Epithelial cell of esophagus (primary cell): ENCODE data around the gene KIF6.

Source experiments
- DNase-seq: peaks from one replicate; pipeline ENCODE4 v3.0.0; 2010; ENCODE audit warnings: low read depth
- H3K4me3 ChIP-seq: 2 replicates; pipeline ENCODE4 v1.5.1; 2011; ENCODE audit warnings: mild to moderate bottlenecking, low read length, control low read depth
- CTCF ChIP-seq: IDR thresholded peaks from 2 replicates; pipeline ENCODE4 v1.5.1; 2011; ENCODE audit warnings: low read depth, mild to moderate bottlenecking, low read length, control low read depth, inconsistent platforms; ENCODE audit not compliant: insufficient read depth; ENCODE audit errors: missing control alignments

KIF6 gene

GRCh38 chr6:39388606-39389483, 336.4 kb downstream of the KIF6 start:
- no peak for TF ChIP-seq CTCF
- DNase-seq = no peak
- no peak overlapping the region for H3K4me3 ChIP-seq

- DNase-seq = peak; percentile 12
- no peak for TF ChIP-seq CTCF
Observed at GRCh38 chr6:39387785-39388184, 337.4 kb downstream of the KIF6 start.

GRCh38 chr6:39386487-39386886, 338.7 kb downstream of the KIF6 start:
- DNase-seq = no peak
- TF ChIP-seq CTCF = no peak
- no peak overlapping the region for H3K4me3 ChIP-seq

More at GRCh38 chr6:39387785-39388184, 337.4 kb downstream of the KIF6 start:
- no peak overlapping the region for H3K4me3 ChIP-seq

- no peak for TF ChIP-seq CTCF
- DNase-seq = no peak
Observed at GRCh38 chr6:39381550-39382140, 343.6 kb downstream of the KIF6 start.

GRCh38 chr6:39380837-39381549, 344.2 kb downstream of the KIF6 start:
- DNase-seq = no peak
- TF ChIP-seq CTCF = no peak
- no peak overlapping the region for H3K4me3 ChIP-seq

More at GRCh38 chr6:39381550-39382140, 343.6 kb downstream of the KIF6 start:
- no peak overlapping the region for H3K4me3 ChIP-seq

- DNase-seq = no peak
- no peak overlapping the region for H3K4me3 ChIP-seq
- no peak for TF ChIP-seq CTCF
Observed at GRCh38 chr6:39378960-39379425, 346.2 kb downstream of the KIF6 start.
